Neural cell (in vitro differentiated cells): ENCODE results near the gene SRSF8. TPM values are rescaled to one million over a fixed set of nuclear protein-coding genes. Genes with fewer than 3 reads are reported as not detected.

Experiments used
- H2AFZ ChIP-seq: fragments of 200-600, 300-800 bp; sonication (generic), shearing (Covaris generic); 2 replicates; pipeline ENCODE4 v1.6.0; 2014; ENCODE audit warnings: low read depth, mild to moderate bottlenecking, antibody characterized with exemption, low read length, moderate library complexity
- H3F3A ChIP-seq: fragments of 200-600 bp; shearing (Covaris generic); 2 replicates; pipeline ENCODE4 v1.6.1; 2016; ENCODE audit warnings: mild to moderate bottlenecking, moderate library complexity, mixed read lengths, antibody characterized with exemption, low read length; ENCODE audit not compliant: insufficient read depth, poor library complexity, severe bottlenecking
- H3K27ac ChIP-seq: fragments of 200-600, 300-800 bp; sonication (generic), shearing (Covaris generic); 2 replicates; pipeline ENCODE4 v1.5.1; 2014; ENCODE audit warnings: mild to moderate bottlenecking, low read length, moderate library complexity
- H3K27me3 ChIP-seq: fragments of 300-800, 200-600 bp; sonication (generic), shearing (Covaris generic); 2 replicates; pipeline ENCODE4 v1.6.0; 2014; ENCODE audit warnings: mild to moderate bottlenecking, low read depth, low read length, moderate library complexity; ENCODE audit not compliant: insufficient read depth
- H3K36me3 ChIP-seq: fragments of 300-800, 200-600 bp; sonication (generic), shearing (Covaris generic); 2 replicates; pipeline ENCODE4 v1.5.1; 2014; ENCODE audit warnings: mild to moderate bottlenecking, antibody characterized with exemption, low read length, moderate library complexity; ENCODE audit not compliant: insufficient read depth
- H3K4me2 ChIP-seq: fragments of 300-800, 200-600 bp; sonication (generic), shearing (Covaris generic); 2 replicates; pipeline ENCODE4 v1.6.0; 2014; ENCODE audit warnings: mild to moderate bottlenecking, low read length
- H3K4me3 ChIP-seq: fragments of 300-800, 200-600 bp; sonication (generic), shearing (Covaris generic); 2 replicates; pipeline ENCODE4 v1.5.1; 2014; ENCODE audit warnings: mild to moderate bottlenecking, low read length, moderate library complexity
- H3K79me2 ChIP-seq: fragments of 200-600 bp; shearing (Covaris generic); replicated peaks from 2 replicates; pipeline ENCODE4 v1.6.0; 2014; ENCODE audit warnings: mild to moderate bottlenecking, low read length, moderate library complexity; ENCODE audit not compliant: insufficient read depth
- H3K9ac ChIP-seq: fragments of 300-800, 200-600 bp; sonication (generic), shearing (Covaris generic); 2 replicates; pipeline ENCODE4 v1.6.1; 2016; ENCODE audit warnings: mild to moderate bottlenecking, low read length, mixed read lengths
- H3K9me2 ChIP-seq: fragments of 200-600 bp; shearing (Covaris generic); 2 replicates; pipeline ENCODE4 v1.6.1; 2016; ENCODE audit warnings: mild to moderate bottlenecking, low read length, mixed read lengths; ENCODE audit not compliant: insufficient read depth
- H3K9me3 ChIP-seq: fragments of 200-600, 300-800 bp; sonication (generic), shearing (Covaris generic); 2 replicates; pipeline ENCODE4 v1.6.1; 2016; ENCODE audit warnings: mild to moderate bottlenecking, mixed run types, low read length, moderate library complexity, mixed read lengths
- H4K20me1 ChIP-seq: fragments of 200-600 bp; shearing (Covaris generic); 2 replicates; pipeline ENCODE4 v1.6.1; 2016; ENCODE audit warnings: mild to moderate bottlenecking, mixed run types; ENCODE audit not compliant: insufficient read depth
- EP300 ChIP-seq: fragments of 450-650 bp; conservative IDR thresholded peaks from 2 replicates; pipeline ENCODE4 v1.6.1; 2014; ENCODE audit warnings: antibody characterized with exemption, mild to moderate bottlenecking, moderate library complexity; ENCODE audit not compliant: poor library complexity, severe bottlenecking
- EZH2 ChIP-seq: fragments of 200-600, 300-800 bp; shearing (Covaris generic), sonication (generic); IDR thresholded peaks from 2 replicates; pipeline ENCODE4 v1.6.1; 2014; ENCODE audit warnings: antibody characterized with exemption, low read length, borderline replicate concordance, mild to moderate bottlenecking; ENCODE audit not compliant: insufficient read depth, poor library complexity, severe bottlenecking
- MXI1 ChIP-seq: fragments of 450-650 bp; conservative IDR thresholded peaks from 2 replicates; pipeline ENCODE4 v1.6.1; 2014; ENCODE audit warnings: antibody characterized with exemption, mild to moderate bottlenecking; ENCODE audit not compliant: poor library complexity, severe bottlenecking
- POLR2AphosphoS5 ChIP-seq: IDR thresholded peaks from 2 replicates; pipeline ENCODE4 v1.6.1; 2012
- RAD21 ChIP-seq: fragments of 450-650 bp; conservative IDR thresholded peaks from 2 replicates; pipeline ENCODE4 v1.6.1; 2014; ENCODE audit warnings: antibody characterized with exemption, mild to moderate bottlenecking, moderate library complexity
- SMC3 ChIP-seq: fragments of 450-650 bp; conservative IDR thresholded peaks from 2 replicates; pipeline ENCODE4 v1.6.1; 2014; ENCODE audit warnings: antibody characterized with exemption, mild to moderate bottlenecking, moderate library complexity; ENCODE audit not compliant: poor library complexity
- TAF1 ChIP-seq: IDR thresholded peaks from 2 replicates; pipeline ENCODE4 v1.6.1; 2012; ENCODE audit warnings: low read depth
- polyA plus RNA-seq: library from polyadenylated mRNA; depleted of rRNA; stranded (reverse); fragments of >200 nt; gene quantifications from 2 replicates; pipeline ENCODE4 v1.2.3, GENCODE V29; 2014
- TF ChIP-seq, protein P1 (sequence below): fragments of 450-650 bp; IDR thresholded peaks from 2 replicates; pipeline ENCODE4 v1.5.1; 2014; ENCODE audit warnings: antibody characterized with exemption, mild to moderate bottlenecking, moderate library complexity; ENCODE audit not compliant: poor library complexity, severe bottlenecking
- TF ChIP-seq, protein P2 (sequence below): IDR thresholded peaks from 2 replicates; pipeline ENCODE4 v1.6.1; 2012; ENCODE audit warnings: borderline replicate concordance

SRSF8 gene
- polyA plus RNA-seq, 1 donor from 2014 or later, result 44.6 TPM

DNA sequence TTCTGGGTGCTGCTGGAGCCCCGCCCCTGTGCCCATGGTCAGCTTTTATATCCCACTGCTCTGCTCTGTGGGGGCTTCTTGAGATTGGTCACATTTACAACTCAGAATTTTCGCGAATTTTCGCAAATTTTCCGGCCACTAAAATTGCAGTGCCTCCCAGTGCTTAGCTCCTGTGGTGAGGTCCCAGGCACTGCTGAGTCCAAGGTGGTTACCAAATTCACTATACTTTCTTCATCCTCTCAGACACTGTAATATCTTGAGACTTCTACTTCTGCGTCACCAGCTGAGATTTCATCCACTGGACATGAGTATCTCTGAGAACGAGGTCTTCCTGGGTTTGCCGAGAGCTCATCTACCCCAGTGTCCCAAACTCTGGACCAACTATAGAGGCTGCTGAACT, 8.8 kb upstream of the SRSF8 start:
- H3K4me3 ChIP-seq, result no peak overlapping the region
- H3K9me3 ChIP-seq, result no peaks in the 10 kb centered on the region
- no peaks in the 10 kb centered on the region for H3K9me2 ChIP-seq
- H4K20me1 ChIP-seq, result no peaks in the 10 kb centered on the region
- H3K79me2 ChIP-seq, result no peaks in the 10 kb centered on the region
- TF ChIP-seq RAD21 (no peak), EP300 (no peak), POLR2AphosphoS5 (no peak), MXI1 (no peak), EZH2 (no peak), TAF1 (no peak), SMC3 (no peak)
- TF ChIP-seq, protein P1, sequence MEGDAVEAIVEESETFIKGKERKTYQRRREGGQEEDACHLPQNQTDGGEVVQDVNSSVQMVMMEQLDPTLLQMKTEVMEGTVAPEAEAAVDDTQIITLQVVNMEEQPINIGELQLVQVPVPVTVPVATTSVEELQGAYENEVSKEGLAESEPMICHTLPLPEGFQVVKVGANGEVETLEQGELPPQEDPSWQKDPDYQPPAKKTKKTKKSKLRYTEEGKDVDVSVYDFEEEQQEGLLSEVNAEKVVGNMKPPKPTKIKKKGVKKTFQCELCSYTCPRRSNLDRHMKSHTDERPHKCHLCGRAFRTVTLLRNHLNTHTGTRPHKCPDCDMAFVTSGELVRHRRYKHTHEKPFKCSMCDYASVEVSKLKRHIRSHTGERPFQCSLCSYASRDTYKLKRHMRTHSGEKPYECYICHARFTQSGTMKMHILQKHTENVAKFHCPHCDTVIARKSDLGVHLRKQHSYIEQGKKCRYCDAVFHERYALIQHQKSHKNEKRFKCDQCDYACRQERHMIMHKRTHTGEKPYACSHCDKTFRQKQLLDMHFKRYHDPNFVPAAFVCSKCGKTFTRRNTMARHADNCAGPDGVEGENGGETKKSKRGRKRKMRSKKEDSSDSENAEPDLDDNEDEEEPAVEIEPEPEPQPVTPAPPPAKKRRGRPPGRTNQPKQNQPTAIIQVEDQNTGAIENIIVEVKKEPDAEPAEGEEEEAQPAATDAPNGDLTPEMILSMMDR, result no peak
- TF ChIP-seq, protein P2, sequence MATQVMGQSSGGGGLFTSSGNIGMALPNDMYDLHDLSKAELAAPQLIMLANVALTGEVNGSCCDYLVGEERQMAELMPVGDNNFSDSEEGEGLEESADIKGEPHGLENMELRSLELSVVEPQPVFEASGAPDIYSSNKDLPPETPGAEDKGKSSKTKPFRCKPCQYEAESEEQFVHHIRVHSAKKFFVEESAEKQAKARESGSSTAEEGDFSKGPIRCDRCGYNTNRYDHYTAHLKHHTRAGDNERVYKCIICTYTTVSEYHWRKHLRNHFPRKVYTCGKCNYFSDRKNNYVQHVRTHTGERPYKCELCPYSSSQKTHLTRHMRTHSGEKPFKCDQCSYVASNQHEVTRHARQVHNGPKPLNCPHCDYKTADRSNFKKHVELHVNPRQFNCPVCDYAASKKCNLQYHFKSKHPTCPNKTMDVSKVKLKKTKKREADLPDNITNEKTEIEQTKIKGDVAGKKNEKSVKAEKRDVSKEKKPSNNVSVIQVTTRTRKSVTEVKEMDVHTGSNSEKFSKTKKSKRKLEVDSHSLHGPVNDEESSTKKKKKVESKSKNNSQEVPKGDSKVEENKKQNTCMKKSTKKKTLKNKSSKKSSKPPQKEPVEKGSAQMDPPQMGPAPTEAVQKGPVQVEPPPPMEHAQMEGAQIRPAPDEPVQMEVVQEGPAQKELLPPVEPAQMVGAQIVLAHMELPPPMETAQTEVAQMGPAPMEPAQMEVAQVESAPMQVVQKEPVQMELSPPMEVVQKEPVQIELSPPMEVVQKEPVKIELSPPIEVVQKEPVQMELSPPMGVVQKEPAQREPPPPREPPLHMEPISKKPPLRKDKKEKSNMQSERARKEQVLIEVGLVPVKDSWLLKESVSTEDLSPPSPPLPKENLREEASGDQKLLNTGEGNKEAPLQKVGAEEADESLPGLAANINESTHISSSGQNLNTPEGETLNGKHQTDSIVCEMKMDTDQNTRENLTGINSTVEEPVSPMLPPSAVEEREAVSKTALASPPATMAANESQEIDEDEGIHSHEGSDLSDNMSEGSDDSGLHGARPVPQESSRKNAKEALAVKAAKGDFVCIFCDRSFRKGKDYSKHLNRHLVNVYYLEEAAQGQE, result no peak
- H3K27me3 ChIP-seq, result no peaks in the 10 kb centered on the region
- no peak overlapping the region for H3K9ac ChIP-seq
- H3K27ac ChIP-seq, result no peak overlapping the region
- H3F3A ChIP-seq, result no peaks in the 10 kb centered on the region
- no peak overlapping the region for H3K4me2 ChIP-seq
- H2AFZ ChIP-seq, result no peak overlapping the region
- no peaks in the 10 kb centered on the region for H3K36me3 ChIP-seq

DNA sequence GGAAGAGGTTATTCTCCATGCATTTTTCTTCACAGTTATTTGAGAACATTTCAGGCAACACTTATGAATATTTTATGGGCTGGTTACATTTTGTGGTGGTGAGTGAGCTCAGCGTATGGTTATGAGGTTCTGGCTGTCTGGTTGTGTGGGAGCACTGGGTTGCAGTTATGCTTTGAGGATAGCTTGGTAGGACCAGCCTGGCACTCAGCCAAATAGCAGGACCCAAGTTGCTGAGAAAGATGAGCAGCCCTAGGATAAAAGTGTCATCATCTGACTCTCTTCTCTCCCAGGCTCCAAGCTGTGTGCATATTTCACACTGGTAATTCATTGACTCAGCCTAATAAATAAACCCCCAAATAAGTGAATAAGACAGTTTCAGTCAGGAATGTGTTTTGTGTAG, 8.1 kb upstream of the SRSF8 start:
- Histone ChIP-seq H3K4me2 (no peak overlapping the region), H3K9me3 (no peaks in the 10 kb centered on the region), H3K27me3 (no peaks in the 10 kb centered on the region), H3K4me3 (no peak overlapping the region), H3K36me3 (no peaks in the 10 kb centered on the region), H4K20me1 (no peaks in the 10 kb centered on the region), H3F3A (no peaks in the 10 kb centered on the region), H3K27ac (no peak overlapping the region), H2AFZ (no peak overlapping the region), H3K9ac (no peak overlapping the region), H3K9me2 (no peaks in the 10 kb centered on the region), H3K79me2 (no peaks in the 10 kb centered on the region)
- TF ChIP-seq EZH2 (no peak), POLR2AphosphoS5 (no peak), TAF1 (no peak), EP300 (no peak), SMC3 (no peak), RAD21 (no peak), MXI1 (no peak)
- TF ChIP-seq, protein P2, result no peak
- TF ChIP-seq, protein P1, result no peak
